Smooth muscle cell (in vitro differentiated cells): ENCODE results near the gene IQGAP2. TPM values are rescaled to one million over a fixed set of nuclear protein-coding genes. Genes with fewer than 3 reads are reported as not detected.

Source experiments
- DNase-seq: peaks from one replicate; lab custom pipeline; 2025; ENCODE audit not compliant: unreplicated experiment; lab: John Stamatoyannopoulos, UW
- H2AFZ ChIP-seq: fragments of 200-600 bp; sonication (generic); 2 replicates; pipeline ENCODE4 v1.6.0; 2016; ENCODE audit warnings: antibody characterized with exemption, low read depth, mild to moderate bottlenecking
- H3F3A ChIP-seq: fragments of 200-600 bp; sonication (generic); 2 replicates; pipeline ENCODE4 v1.6.0; 2017; ENCODE audit warnings: antibody characterized with exemption, low read depth
- H3K27ac ChIP-seq: fragments of 200-600 bp; sonication (generic); 2 replicates; pipeline ENCODE4 v1.5.1; 2016; ENCODE audit warnings: low read depth, mild to moderate bottlenecking
- H3K27me3 ChIP-seq: fragments of 200-600 bp; sonication (generic); 2 replicates; pipeline ENCODE4 v1.6.1; 2016; ENCODE audit warnings: low read depth, mild to moderate bottlenecking
- H3K36me3 ChIP-seq: fragments of 200-600 bp; sonication (generic); 2 replicates; pipeline ENCODE4 v1.5.1; 2016; ENCODE audit warnings: low read depth
- H3K4me1 ChIP-seq: fragments of 200-600 bp; sonication (generic); 2 replicates; pipeline ENCODE4 v1.5.1; 2016; ENCODE audit warnings: low read depth
- H3K4me2 ChIP-seq: fragments of 200-600 bp; sonication (generic); 2 replicates; pipeline ENCODE4 v1.6.0; 2016; ENCODE audit warnings: mild to moderate bottlenecking
- H3K4me3 ChIP-seq: fragments of 200-600 bp; sonication (generic); 2 replicates; pipeline ENCODE4 v1.5.1; 2016; ENCODE audit warnings: mild to moderate bottlenecking
- H3K79me2 ChIP-seq: fragments of 200-600 bp; sonication (generic); 2 replicates; pipeline ENCODE4 v1.6.0; 2016; ENCODE audit warnings: low read depth, mild to moderate bottlenecking
- H3K9ac ChIP-seq: fragments of 200-600 bp; sonication (generic); 2 replicates; pipeline ENCODE4 v1.6.0; 2016; ENCODE audit warnings: low read depth
- H3K9me3 ChIP-seq: fragments of 200-600 bp; sonication (generic); replicated peaks from 2 replicates; pipeline ENCODE4 v1.5.1; 2016; ENCODE audit warnings: low read depth
- H4K20me1 ChIP-seq: fragments of 200-600 bp; sonication (generic); 2 replicates; pipeline ENCODE4 v1.6.0; 2016; ENCODE audit warnings: low read depth
- CTCF ChIP-seq: fragments of 200-600 bp; sonication (generic); IDR thresholded peaks from 2 replicates; pipeline ENCODE4 v1.5.1; 2017; ENCODE audit warnings: borderline replicate concordance, mild to moderate bottlenecking, antibody characterized with exemption; ENCODE audit not compliant: insufficient read depth, poor library complexity, severe bottlenecking
- WGBS: methylation state at CpG from one replicate; pipeline ENCODE4 v1.1.7; 2016; ENCODE audit warnings: low lambda C conversion rate; 5-methylcytosine and 5-hydroxymethylcytosine counted together
- polyA plus RNA-seq: library from polyadenylated mRNA; unstranded; fragments of >200 nt; fragmentation: Nextera tagmentation; extraction: Ambion mirVana; gene quantifications from 2 replicates; pipeline ENCODE4 v1.2.1, GENCODE V29; 2016
- total RNA-seq: library from RNA; depleted of rRNA; stranded (reverse); fragments of >200 nt; gene quantifications from 2 replicates; pipeline ENCODE4 v1.2.3, GENCODE V29; 2014

Gene IQGAP2
- total and polyA plus RNA-seq, 2 experiments from 2014 or later: 7.3 to 16.6 TPM

GRCh38 chr5:76544268-76544926 is 141.3 kb downstream of the IQGAP2 start:
- DNase-seq: no peak
- H3K4me3 ChIP-seq: no peak overlapping the region
- H3K4me1 ChIP-seq: no peaks in the 10 kb centered on the region
- TF ChIP-seq CTCF: peak; percentile 47
- no peak overlapping the region for H3K9ac ChIP-seq
- no peaks in the 10 kb centered on the region for H3K9me3 ChIP-seq
- H3K4me2 ChIP-seq: no peak overlapping the region
- H3K79me2 ChIP-seq: no peaks in the 10 kb centered on the region
- no peaks in the 10 kb centered on the region for H3K36me3 ChIP-seq
- H4K20me1 ChIP-seq: no peaks in the 10 kb centered on the region
- WGBS: 46% methylated on average over 4 of the region's 4 CpGs
- no peak overlapping the region for H3K27ac ChIP-seq
- H3F3A ChIP-seq: no peaks in the 10 kb centered on the region
- H2AFZ ChIP-seq: no peak overlapping the region
- no peaks in the 10 kb centered on the region for H3K27me3 ChIP-seq

GRCh38 chr5:76545184-76545583 is 142.1 kb downstream of the IQGAP2 start:
- Histone ChIP-seq H3K79me2 (no peaks in the 10 kb centered on the region), H3K4me2 (no peak overlapping the region), H2AFZ (no peak overlapping the region), H3F3A (no peaks in the 10 kb centered on the region), H3K27me3 (no peaks in the 10 kb centered on the region), H4K20me1 (no peaks in the 10 kb centered on the region), H3K4me1 (no peaks in the 10 kb centered on the region), H3K27ac (no peak overlapping the region), H3K4me3 (no peak overlapping the region), H3K36me3 (no peaks in the 10 kb centered on the region), H3K9me3 (no peaks in the 10 kb centered on the region), H3K9ac (no peak overlapping the region)
- 89% methylated on average over 4 of the region's 4 CpGs for WGBS
- no peak for DNase-seq
- no peak for TF ChIP-seq CTCF

GRCh38 chr5:76546497-76547102 is 143.5 kb downstream of the IQGAP2 start:
- 80% methylated on average over 8 of the region's 8 CpGs for WGBS

More at GRCh38 chr5:76546497-76547102, 143.5 kb downstream of the IQGAP2 start:
- Histone ChIP-seq H3K27me3 (no peaks in the 10 kb centered on the region), H3K4me2 (no peak overlapping the region), H4K20me1 (no peaks in the 10 kb centered on the region), H3F3A (no peaks in the 10 kb centered on the region), H3K36me3 (no peaks in the 10 kb centered on the region), H3K4me1 (no peaks in the 10 kb centered on the region), H3K27ac (no peak overlapping the region), H3K9me3 (no peaks in the 10 kb centered on the region), H3K79me2 (no peaks in the 10 kb centered on the region), H3K9ac (no peak overlapping the region), H3K4me3 (no peak overlapping the region), H2AFZ (no peak overlapping the region)
- no peak for DNase-seq
- no peak for TF ChIP-seq CTCF
